HepG2 (cell line): ENCODE measurements around the gene DAB2IP. TPM values are rescaled to one million over a fixed set of nuclear protein-coding genes. Genes with fewer than 3 reads are reported as not detected.
A peak's percentile ranks its signal among the peaks of the same experiment; 100 is the strongest.

ENCODE experiments used
- ATF1 ChIP-seq: IDR thresholded peaks from 2 replicates; pipeline ENCODE4 v1.6.1; 2016; ENCODE audit warnings: mild to moderate bottlenecking, control low read depth
- HNF4G ChIP-seq, 2 experiments: sonication (generic) in 1 of 2; formaldehyde crosslinking in 1 of 2; IDR thresholded peaks; 2 replicates each; pipeline versions ENCODE4 v1.4.0 to v1.6.1; 2011 to 2020; ENCODE audit warnings: borderline replicate concordance in 2 of 2, low read depth in 2 of 2, mild to moderate bottlenecking in 2 of 2, low read length in 1 of 2, missing genetic modification reagents in 1 of 2, moderate library complexity in 1 of 2
- KLF9 ChIP-seq: IDR thresholded peaks from 2 replicates; pipeline ENCODE4 v1.6.1; 2016; ENCODE audit warnings: low read depth
- LBX2 ChIP-seq: sonication (generic); formaldehyde crosslinking; IDR thresholded peaks from 2 replicates; pipeline ENCODE4 v1.5.0; 2020; ENCODE audit warnings: missing genetic modification reagents, mild to moderate bottlenecking, borderline replicate concordance
- MAFK ChIP-seq, 2 experiments: IDR thresholded peaks in 1 of 2; conservative IDR thresholded peaks in 1 of 2; 2 replicates each; pipeline ENCODE4 v1.6.1; 2011; ENCODE audit warnings: improper control_type of control experiment in 2 of 2, low read length in 2 of 2
- MYPOP ChIP-seq: sonication (generic); formaldehyde crosslinking; IDR thresholded peaks from 2 replicates; pipeline ENCODE4 v1.8.1; 2023; ENCODE audit warnings: mild to moderate bottlenecking, moderate library complexity, missing genetic modification reagents
- NR0B2 ChIP-seq: sonication (generic); formaldehyde crosslinking; IDR thresholded peaks from 2 replicates; pipeline ENCODE4 v1.4.0; 2020; ENCODE audit warnings: mild to moderate bottlenecking, missing genetic modification reagents
- SUZ12 ChIP-seq: fragments of 150-350 bp; IDR thresholded peaks from 2 replicates; pipeline ENCODE4 v1.6.1; 2014; ENCODE audit warnings: low read depth, low read length
- THAP9 ChIP-seq: sonication (generic); formaldehyde crosslinking; IDR thresholded peaks from 2 replicates; pipeline ENCODE4; 2020; ENCODE audit warnings: missing genetic modification reagents, mild to moderate bottlenecking, borderline replicate concordance
- THYN1 ChIP-seq: sonication (generic); formaldehyde crosslinking; IDR thresholded peaks from 2 replicates; pipeline ENCODE4 v1.8.1; 2023; ENCODE audit warnings: low read depth, mild to moderate bottlenecking, moderate library complexity, missing genetic modification reagents, borderline replicate concordance
- U2AF1 ChIP-seq: fragments of 200-400 bp; formaldehyde crosslinking; optimal IDR thresholded peaks from 2 replicates; pipeline ENCODE3; 2017; ENCODE audit warnings: mild to moderate bottlenecking, low read depth, low read length
- ZBTB33 ChIP-seq: sonication (generic); formaldehyde crosslinking; IDR thresholded peaks from 2 replicates; pipeline ENCODE4 v1.4.0; 2020; ENCODE audit warnings: missing genetic modification reagents
- ZBTB44 ChIP-seq: sonication (generic); formaldehyde crosslinking; IDR thresholded peaks from 2 replicates; pipeline ENCODE4 v1.4.0; 2020; ENCODE audit warnings: missing genetic modification reagents
- ZNF12 ChIP-seq: sonication (generic); formaldehyde crosslinking; IDR thresholded peaks from 2 replicates; pipeline ENCODE4 v1.5.0; 2020; ENCODE audit warnings: missing genetic modification reagents
- ZNF501 ChIP-seq: sonication (generic); formaldehyde crosslinking; IDR thresholded peaks from 2 replicates; pipeline ENCODE4 v1.5.1; 2020; ENCODE audit warnings: mild to moderate bottlenecking, moderate library complexity, missing genetic modification reagents
- polyA plus RNA-seq, 8 experiments: library from polyadenylated mRNA; depleted of rRNA in 3 of 8; stranded (reverse) in 7 of 8; unstranded in 1 of 8; fragments of >200 nt; fragmentation: Illumina TruSeq in 4 of 8; extraction: Trizol in 4 of 8; gene quantifications; 2 replicates each; pipeline versions ENCODE4 v1.2.1 to v1.2.3, GENCODE V29; 2011 to 2016; ENCODE audit warnings: low read depth in 4 of 8, missing spikeins in 1 of 8, mixed read lengths in 1 of 8; ENCODE audit not compliant: insufficient read depth in 1 of 8
- total RNA-seq, 5 experiments: library from RNA; depleted of rRNA; stranded (reverse); fragments of >200 nt; fragmentation: Illumina TruSeq; extraction: Trizol; gene quantifications; 2 replicates each; pipeline ENCODE4 v1.2.3, GENCODE V29; 2016; ENCODE audit warnings: low read depth in 1 of 5

Gene DAB2IP
- total and polyA plus RNA-seq, 2 of the 13 experiments (the other 11 are each of a cell fraction or from before 2014, with no cell fraction given): 25.3 to 37.9 TPM

- TF ChIP-seq ZNF501 (CRISPR knock-in tag) (no peak), SUZ12 (no peak), KLF9 (no peak), THYN1 (no peak), ZNF12 (CRISPR knock-in tag) (0 out of 2 replicates have a peak, but pooled peaks have one; percentile 48), ATF1 (CRISPR knock-in tag) (no peak), LBX2 (no peak), ZBTB33 (CRISPR knock-in tag) (no peak), HNF4G (IDR thresholded peaks at IDR 0.05; ENCODE audit: borderline replicate concordance, low read depth, low read length) (peak; percentile 62; the same call in 1 of the 2 replicates), HNF4G (CRISPR knock-in tag; IDR thresholded peaks at IDR 0.05; ENCODE audit: borderline replicate concordance, low read depth) (peak; percentile 48; the same call in 1 of the 2 replicates), NR0B2 (no peak), MYPOP (CRISPR knock-in tag) (no peak), ZBTB44 (CRISPR knock-in tag) (no peak), THAP9 (CRISPR knock-in tag) (no peak), U2AF1 (no peak), MAFK (conservative IDR thresholded peaks at IDR 0.05 in 1 of 2, IDR thresholded peaks at IDR 0.05 in 1 of 2; ENCODE audit: low read length in 2 of 2) (no peak)
These were observed 41.4 kb upstream of the DAB2IP start (continued) for GRCh38 chr9:121609822-121610637.
